HepG2 (cell line): Measurements from ENCODE around the gene RBPJ. TPM values are rescaled to one million over a fixed set of nuclear protein-coding genes. Genes with fewer than 3 reads are reported as not detected.

Source experiments
- CBX5 ChIP-seq: sonication (generic); formaldehyde crosslinking; IDR thresholded peaks from 2 replicates; pipeline ENCODE4 v1.4.0; 2020; ENCODE audit warnings: missing genetic modification reagents, borderline replicate concordance
- HDAC1 ChIP-seq: sonication (generic); formaldehyde crosslinking; IDR thresholded peaks from 2 replicates; pipeline ENCODE4 v1.5.1; 2020; ENCODE audit warnings: mild to moderate bottlenecking, missing genetic modification reagents
- JUND ChIP-seq: sonication (generic); formaldehyde crosslinking; IDR thresholded peaks from 2 replicates; pipeline ENCODE4 v1.8.0; 2022; ENCODE audit warnings: mild to moderate bottlenecking, missing genetic modification reagents
- MTF1 ChIP-seq: sonication (generic); formaldehyde crosslinking; IDR thresholded peaks from 2 replicates; pipeline ENCODE4 v1.5.0; 2020; ENCODE audit warnings: missing genetic modification reagents
- PHF5A ChIP-seq: IDR thresholded peaks from one replicate; pipeline ENCODE4 v1.6.1; 2018; ENCODE audit warnings: low read depth, missing genetic modification reagents; ENCODE audit not compliant: unreplicated experiment
- POLR2AphosphoS5 ChIP-seq: IDR thresholded peaks from 2 replicates; pipeline ENCODE4 v1.6.1; 2012; ENCODE audit warnings: low read depth, low read length
- RAD21 ChIP-seq: fragments of 450-650 bp; formaldehyde crosslinking; IDR thresholded peaks from 2 replicates; pipeline ENCODE4 v1.5.0; 2020; ENCODE audit warnings: mild to moderate bottlenecking
- RAD51 ChIP-seq: fragments of 450-650 bp; IDR thresholded peaks from 2 replicates; pipeline ENCODE4 v1.6.1; 2016; ENCODE audit warnings: borderline replicate concordance
- REPIN1 ChIP-seq: sonication (generic); formaldehyde crosslinking; IDR thresholded peaks from 2 replicates; pipeline ENCODE4 v1.8.0; 2022; ENCODE audit warnings: missing genetic modification reagents, low read depth, mild to moderate bottlenecking, borderline replicate concordance
- SMARCC2 ChIP-seq: fragments of 450-650 bp; IDR thresholded peaks from 2 replicates; pipeline ENCODE4 v1.6.1; 2017; ENCODE audit warnings: antibody characterized with exemption, mild to moderate bottlenecking
- TGIF2 ChIP-seq: IDR thresholded peaks from 2 replicates; pipeline ENCODE4 v1.6.1; 2016; ENCODE audit warnings: control low read depth, missing compliant biosample characterization
- TMF1 ChIP-seq: sonication (generic); formaldehyde crosslinking; IDR thresholded peaks from 2 replicates; pipeline ENCODE4 v1.8.1; 2022; ENCODE audit warnings: low read depth, missing genetic modification reagents
- ZBTB7B ChIP-seq: sonication (generic); formaldehyde crosslinking; IDR thresholded peaks from 2 replicates; pipeline ENCODE4 v1.4.0; 2020; ENCODE audit warnings: missing genetic modification reagents
- ZNF17 ChIP-seq: sonication (generic); formaldehyde crosslinking; IDR thresholded peaks from 2 replicates; pipeline ENCODE4 v1.5.0; 2020; ENCODE audit warnings: mild to moderate bottlenecking, missing genetic modification reagents
- ZNF205 ChIP-seq: IDR thresholded peaks from 2 replicates; pipeline ENCODE4 v1.6.1; 2018; ENCODE audit warnings: missing biosample characterization, missing genetic modification reagents
- ZNF367 ChIP-seq: sonication (generic); formaldehyde crosslinking; IDR thresholded peaks from 2 replicates; pipeline ENCODE4 v1.4.0; 2020; ENCODE audit warnings: missing genetic modification reagents, borderline replicate concordance
- ZNF430 ChIP-seq: sonication (generic); formaldehyde crosslinking; IDR thresholded peaks from 2 replicates; pipeline ENCODE4 v1.9.0; 2021; ENCODE audit warnings: mild to moderate bottlenecking, missing genetic modification reagents
- ZNF605 ChIP-seq: sonication (generic); formaldehyde crosslinking; IDR thresholded peaks from 2 replicates; pipeline ENCODE4 v1.8.0; 2022; ENCODE audit warnings: mild to moderate bottlenecking, missing genetic modification reagents
- ZNF670 ChIP-seq: sonication (generic); formaldehyde crosslinking; IDR thresholded peaks from 2 replicates; pipeline ENCODE4 v1.8.0; 2022; ENCODE audit warnings: mild to moderate bottlenecking, missing genetic modification reagents, borderline replicate concordance
- ZNF790 ChIP-seq: sonication (generic); formaldehyde crosslinking; IDR thresholded peaks from 2 replicates; pipeline ENCODE4 v1.8.0; 2022; ENCODE audit warnings: missing genetic modification reagents, mild to moderate bottlenecking, borderline replicate concordance
- ZSCAN31 ChIP-seq: sonication (generic); formaldehyde crosslinking; IDR thresholded peaks from 2 replicates; pipeline ENCODE4 v1.5.0; 2020; ENCODE audit warnings: low read depth, mild to moderate bottlenecking, missing genetic modification reagents
- polyA plus RNA-seq, 8 experiments: library from polyadenylated mRNA; depleted of rRNA in 3 of 8; stranded (reverse) in 7 of 8; unstranded in 1 of 8; fragments of >200 nt; fragmentation: Illumina TruSeq in 4 of 8; extraction: Trizol in 4 of 8; gene quantifications; 2 replicates each; pipeline versions ENCODE4 v1.2.1 to v1.2.3, GENCODE V29; 2011 to 2016; ENCODE audit warnings: low read depth in 4 of 8, missing spikeins in 1 of 8, mixed read lengths in 1 of 8; ENCODE audit not compliant: insufficient read depth in 1 of 8
- total RNA-seq, 5 experiments: library from RNA; depleted of rRNA; stranded (reverse); fragments of >200 nt; fragmentation: Illumina TruSeq; extraction: Trizol; gene quantifications; 2 replicates each; pipeline ENCODE4 v1.2.3, GENCODE V29; 2016; ENCODE audit warnings: low read depth in 1 of 5
- TF ChIP-seq, protein P1 (sequence below): sonication (generic); formaldehyde crosslinking; IDR thresholded peaks from 2 replicates; pipeline ENCODE4 v1.5.0; 2020; ENCODE audit warnings: missing genetic modification reagents
- TF ChIP-seq, protein P2 (sequence below): IDR thresholded peaks from 2 replicates; pipeline ENCODE4 v1.6.1; 2016; ENCODE audit warnings: missing compliant biosample characterization, missing genetic modification reagents, borderline replicate concordance
- TF ChIP-seq, protein P3 (sequence below): sonication (generic); formaldehyde crosslinking; IDR thresholded peaks from 2 replicates; pipeline ENCODE4 v1.5.1; 2020; ENCODE audit warnings: mild to moderate bottlenecking, missing genetic modification reagents, borderline replicate concordance
- TF ChIP-seq, protein P4 (sequence below): sonication (generic); formaldehyde crosslinking; conservative IDR thresholded peaks from 2 replicates; pipeline ENCODE4 v1.4.0; 2020; ENCODE audit warnings: missing genetic modification reagents
- TF ChIP-seq, protein P5 (sequence below): sonication (generic); formaldehyde crosslinking; IDR thresholded peaks from 2 replicates; pipeline ENCODE4 v1.4.0; 2020; ENCODE audit warnings: missing genetic modification reagents, mild to moderate bottlenecking, borderline replicate concordance

The RBPJ gene
- total and polyA plus RNA-seq, 2 of the 13 experiments (the other 11 are each of a cell fraction or from before 2014, with no cell fraction given) = 25.9 to 33.2 TPM

DNA sequence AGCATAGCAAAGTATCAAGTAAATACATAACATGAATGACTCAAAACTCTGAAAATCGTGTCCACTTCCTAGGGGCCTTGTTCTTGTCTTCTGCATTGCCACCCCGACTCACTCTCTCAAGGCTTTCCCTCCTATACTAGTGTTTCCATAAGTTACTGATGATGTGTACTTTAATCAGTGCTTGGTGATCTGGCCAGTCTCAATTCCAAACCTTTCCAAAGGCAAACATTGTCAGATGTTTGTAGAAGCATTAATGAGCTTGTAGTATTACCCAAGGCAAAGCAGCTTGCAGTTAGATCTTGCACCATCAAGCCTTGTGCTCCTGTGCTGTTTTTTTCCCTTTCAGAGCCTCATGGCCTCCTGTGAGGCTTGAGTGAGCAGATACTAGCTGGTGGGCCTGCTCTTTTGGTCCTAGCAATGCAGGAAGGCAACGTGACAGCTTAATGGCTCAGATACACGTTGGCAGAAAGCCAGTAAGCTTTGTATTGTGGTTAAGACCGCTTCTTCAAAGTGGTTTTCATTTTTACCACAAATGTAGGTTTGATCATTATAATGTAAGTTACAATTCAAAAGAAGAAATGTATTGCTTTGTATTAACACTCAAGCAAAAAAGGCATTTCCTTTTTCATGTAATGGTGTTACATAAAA is 51.8 kb downstream of the RBPJ start (continued):
- TF ChIP-seq HDAC1 (CRISPR knock-in tag) = peak; percentile 37; the same call in 1 of the 2 replicates
- TF ChIP-seq, protein P1, sequence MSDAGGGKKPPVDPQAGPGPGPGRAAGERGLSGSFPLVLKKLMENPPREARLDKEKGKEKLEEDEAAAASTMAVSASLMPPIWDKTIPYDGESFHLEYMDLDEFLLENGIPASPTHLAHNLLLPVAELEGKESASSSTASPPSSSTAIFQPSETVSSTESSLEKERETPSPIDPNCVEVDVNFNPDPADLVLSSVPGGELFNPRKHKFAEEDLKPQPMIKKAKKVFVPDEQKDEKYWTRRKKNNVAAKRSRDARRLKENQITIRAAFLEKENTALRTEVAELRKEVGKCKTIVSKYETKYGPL = no peak
- TF ChIP-seq POLR2AphosphoS5 = no peak
- TF ChIP-seq, protein P2, sequence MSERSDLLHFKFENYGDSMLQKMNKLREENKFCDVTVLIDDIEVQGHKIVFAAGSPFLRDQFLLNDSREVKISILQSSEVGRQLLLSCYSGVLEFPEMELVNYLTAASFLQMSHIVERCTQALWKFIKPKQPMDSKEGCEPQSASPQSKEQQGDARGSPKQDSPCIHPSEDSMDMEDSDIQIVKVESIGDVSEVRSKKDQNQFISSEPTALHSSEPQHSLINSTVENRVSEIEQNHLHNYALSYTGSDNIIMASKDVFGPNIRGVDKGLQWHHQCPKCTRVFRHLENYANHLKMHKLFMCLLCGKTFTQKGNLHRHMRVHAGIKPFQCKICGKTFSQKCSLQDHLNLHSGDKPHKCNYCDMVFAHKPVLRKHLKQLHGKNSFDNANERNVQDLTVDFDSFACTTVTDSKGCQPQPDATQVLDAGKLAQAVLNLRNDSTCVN (CRISPR knock-in tag) = no peak
- no peak for TF ChIP-seq ZNF17
- TF ChIP-seq MTF1 = no peak
- TF ChIP-seq CBX5 (CRISPR knock-in tag) = peak; percentile 62; the same call in 1 of the 2 replicates
- TF ChIP-seq, protein P3, sequence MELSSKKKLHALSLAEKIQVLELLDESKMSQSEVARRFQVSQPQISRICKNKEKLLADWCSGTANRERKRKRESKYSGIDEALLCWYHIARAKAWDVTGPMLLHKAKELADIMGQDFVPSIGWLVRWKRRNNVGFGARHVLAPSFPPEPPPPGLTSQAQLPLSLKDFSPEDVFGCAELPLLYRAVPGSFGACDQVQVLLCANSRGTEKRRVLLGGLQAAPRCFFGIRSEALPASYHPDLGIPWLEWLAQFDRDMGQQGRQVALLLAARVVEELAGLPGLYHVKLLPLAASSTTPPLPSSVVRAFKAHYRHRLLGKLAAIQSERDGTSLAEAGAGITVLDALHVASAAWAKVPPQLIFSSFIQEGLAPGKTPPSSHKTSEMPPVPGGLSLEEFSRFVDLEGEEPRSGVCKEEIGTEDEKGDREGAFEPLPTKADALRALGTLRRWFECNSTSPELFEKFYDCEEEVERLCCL (CRISPR knock-in tag) = no peak
- TF ChIP-seq, protein P4, sequence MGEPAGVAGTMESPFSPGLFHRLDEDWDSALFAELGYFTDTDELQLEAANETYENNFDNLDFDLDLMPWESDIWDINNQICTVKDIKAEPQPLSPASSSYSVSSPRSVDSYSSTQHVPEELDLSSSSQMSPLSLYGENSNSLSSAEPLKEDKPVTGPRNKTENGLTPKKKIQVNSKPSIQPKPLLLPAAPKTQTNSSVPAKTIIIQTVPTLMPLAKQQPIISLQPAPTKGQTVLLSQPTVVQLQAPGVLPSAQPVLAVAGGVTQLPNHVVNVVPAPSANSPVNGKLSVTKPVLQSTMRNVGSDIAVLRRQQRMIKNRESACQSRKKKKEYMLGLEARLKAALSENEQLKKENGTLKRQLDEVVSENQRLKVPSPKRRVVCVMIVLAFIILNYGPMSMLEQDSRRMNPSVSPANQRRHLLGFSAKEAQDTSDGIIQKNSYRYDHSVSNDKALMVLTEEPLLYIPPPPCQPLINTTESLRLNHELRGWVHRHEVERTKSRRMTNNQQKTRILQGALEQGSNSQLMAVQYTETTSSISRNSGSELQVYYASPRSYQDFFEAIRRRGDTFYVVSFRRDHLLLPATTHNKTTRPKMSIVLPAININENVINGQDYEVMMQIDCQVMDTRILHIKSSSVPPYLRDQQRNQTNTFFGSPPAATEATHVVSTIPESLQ (CRISPR knock-in tag) = no peak
- no peak for TF ChIP-seq ZNF430 (CRISPR knock-in tag)
- TF ChIP-seq ZSCAN31 (CRISPR knock-in tag) = no peak
- no peak for TF ChIP-seq TMF1
- TF ChIP-seq PHF5A = no peak
- TF ChIP-seq ZNF605 (CRISPR knock-in tag) = no peak
- TF ChIP-seq RAD21 (CRISPR knock-in tag) = no peak; the same call in 1 of the 2 replicates
- no peak for TF ChIP-seq ZNF367 (CRISPR knock-in tag)
- TF ChIP-seq SMARCC2 = no peak
- TF ChIP-seq ZNF205 (CRISPR knock-in tag) = 0 out of 2 replicates have a peak, but pooled peaks have one; percentile 22
- no peak for TF ChIP-seq JUND (CRISPR knock-in tag)
- TF ChIP-seq TGIF2 = no peak
- TF ChIP-seq ZNF670 = no peak
- TF ChIP-seq REPIN1 (CRISPR knock-in tag) = peak; percentile 86
- TF ChIP-seq, protein P5, sequence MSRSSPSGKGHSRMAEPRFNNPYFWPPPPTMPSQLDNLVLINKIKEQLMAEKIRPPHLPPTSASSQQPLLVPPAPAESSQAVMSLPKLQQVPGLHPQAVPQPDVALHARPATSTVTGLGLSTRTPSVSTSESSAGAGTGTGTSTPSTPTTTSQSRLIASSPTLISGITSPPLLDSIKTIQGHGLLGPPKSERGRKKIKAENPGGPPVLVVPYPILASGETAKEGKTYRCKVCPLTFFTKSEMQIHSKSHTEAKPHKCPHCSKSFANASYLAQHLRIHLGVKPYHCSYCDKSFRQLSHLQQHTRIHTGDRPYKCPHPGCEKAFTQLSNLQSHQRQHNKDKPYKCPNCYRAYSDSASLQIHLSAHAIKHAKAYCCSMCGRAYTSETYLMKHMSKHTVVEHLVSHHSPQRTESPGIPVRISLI (CRISPR knock-in tag) = peak; percentile 93
- no peak for TF ChIP-seq ZBTB7B (CRISPR knock-in tag)
- no peak for TF ChIP-seq RAD51
- TF ChIP-seq ZNF790 (CRISPR knock-in tag) = no peak
